HCT116 (cell line): ENCODE results near the gene COL15A1. TPM values are rescaled to one million over a fixed set of nuclear protein-coding genes. Genes with fewer than 3 reads are reported as not detected.

Experiments used
- ATAC-seq: fragments of 200-7000 bp; cut with Tn5 transposase; 2 replicates; pipeline ENCODE4 v1.9.1; 2020; ENCODE audit warnings: mild to moderate bottlenecking, moderate library complexity
- BruUV-seq: library from RNA; stranded (reverse); fragments of 400-500 nt; replicated peaks from 2 replicates; lab custom pipeline; 2021; lab: Mats Ljungman, UMichigan
- CTCF ChIA-PET: fragments of 300-600 bp; sonication (Branson Sonifier 250); formaldehyde crosslinking; loops from one replicate; lab custom pipeline; 2021; ENCODE audit warnings: antibody characterized with exemption; lab: Charles Lee
- POLR2A ChIA-PET: fragments of 300-600, 350-600 bp; sonication (Branson Sonifier 250); formaldehyde crosslinking; loops from one replicate; lab custom pipeline; 2021; ENCODE audit warnings: antibody characterized with exemption; lab: Charles Lee
- RAD21 ChIA-PET, 2 experiments: fragments of 300-600 bp; sonication (Branson Sonifier 250); formaldehyde crosslinking; loops; one replicate each; lab custom pipeline; 2023; ENCODE audit warnings: low total read pairs in 2 of 2; ENCODE audit not compliant: uncharacterized antibody in 2 of 2, unreplicated experiment in 2 of 2, low non-redundant PET in 1 of 2; lab: Charles Lee
- DNase-seq: peaks from one replicate; pipeline ENCODE4 v3.0.0-alpha.2; 2010; ENCODE audit warnings: low read depth, low spot score
- H2AFZ ChIP-seq: fragments of 200-600 bp; shearing (Covaris generic), sonication (generic); 2 replicates; pipeline ENCODE4 v1.6.1; 2017; ENCODE audit warnings: low read depth, mixed run types, mixed read lengths, antibody characterized with exemption, low read length; ENCODE audit not compliant: poor library complexity, severe bottlenecking
- H3K27ac ChIP-seq: 2 replicates; pipeline ENCODE4 v1.5.1; 2012; ENCODE audit warnings: low read depth, low read length
- H3K27me3 ChIP-seq: fragments of 200-600 bp; sonication (generic); 2 replicates; pipeline ENCODE4 v1.6.1; 2016; ENCODE audit warnings: mixed run types, low read length, mixed read lengths; ENCODE audit not compliant: insufficient read depth
- H3K36me3 ChIP-seq, 2 experiments: fragments of 200-500 bp in 1 of 2; fragments of 200-600 bp in 1 of 2; sonication (Bioruptor generic) in 1 of 2; sonication (generic) in 1 of 2; 2 replicates each; pipeline versions ENCODE4 v1.5.1 to v1.6.1; 2014 to 2016; ENCODE audit warnings: low read length in 2 of 2, inconsistent platforms in 1 of 2, mixed read lengths in 1 of 2, mixed run types in 1 of 2; ENCODE audit not compliant: insufficient read depth in 2 of 2, control insufficient read depth in 1 of 2
- H3K4me1 ChIP-seq, 2 experiments: fragments of 200-600 bp in 1 of 2; sonication (generic) in 1 of 2; 2 replicates each; pipeline versions ENCODE4 v1.5.1 to v1.6.1; 2012 to 2017; ENCODE audit warnings: low read length in 2 of 2, inconsistent platforms in 1 of 2, mild to moderate bottlenecking in 1 of 2, mixed read lengths in 1 of 2, mixed run types in 1 of 2, moderate library complexity in 1 of 2; ENCODE audit not compliant: insufficient read depth in 2 of 2, control insufficient read depth in 1 of 2
- H3K4me2 ChIP-seq: fragments of 200-600 bp; sonication (generic); 2 replicates; pipeline ENCODE4 v1.6.1; 2017; ENCODE audit warnings: mixed run types, low read length, mixed read lengths
- H3K4me3 ChIP-seq, 2 experiments: fragments of 200-600 bp in 1 of 2; sonication (generic) in 1 of 2; replicated peaks in 1 of 2; 2 replicates each; pipeline ENCODE4 v1.5.1; 2011 to 2016; ENCODE audit warnings: low read length in 2 of 2, control low read depth in 1 of 2, low read depth in 1 of 2, mild to moderate bottlenecking in 1 of 2, mixed read lengths in 1 of 2, mixed run types in 1 of 2
- H3K79me2 ChIP-seq: fragments of 200-600 bp; sonication (generic); 2 replicates; pipeline ENCODE4 v1.6.1; 2017; ENCODE audit warnings: mild to moderate bottlenecking, mixed run types, low read length, moderate library complexity, mixed read lengths; ENCODE audit not compliant: insufficient read depth
- H3K9ac ChIP-seq: fragments of 200-600 bp; sonication (generic); 2 replicates; pipeline ENCODE4 v1.6.1; 2016; ENCODE audit warnings: low read length, mixed read lengths
- H3K9me2 ChIP-seq: fragments of 200-600 bp; sonication (generic), shearing (Covaris generic); 2 replicates; pipeline ENCODE4 v1.6.1; 2017; ENCODE audit warnings: mixed run types, mild to moderate bottlenecking, moderate library complexity; ENCODE audit not compliant: insufficient read depth
- H3K9me3 ChIP-seq, 2 experiments: fragments of 200-500 bp in 1 of 2; fragments of 200-600 bp in 1 of 2; sonication (Bioruptor generic) in 1 of 2; sonication (generic) in 1 of 2; 2 replicates each; pipeline ENCODE4 v1.6.1; 2014 to 2017; ENCODE audit warnings: low read length in 2 of 2, mixed read lengths in 2 of 2, inconsistent platforms in 1 of 2, low read depth in 1 of 2, mild to moderate bottlenecking in 1 of 2, mixed run types in 1 of 2, moderate library complexity in 1 of 2; ENCODE audit not compliant: control insufficient read depth in 1 of 2, insufficient read depth in 1 of 2
- H4K20me1 ChIP-seq: fragments of 200-600 bp; sonication (generic), shearing (Covaris generic); 2 replicates; pipeline ENCODE4 v1.6.1; 2017; ENCODE audit warnings: mixed run types, mild to moderate bottlenecking, moderate library complexity; ENCODE audit not compliant: insufficient read depth
- CBX3 ChIP-seq: IDR thresholded peaks from 2 replicates; pipeline ENCODE4 v1.6.1; 2012; ENCODE audit warnings: low read depth
- ELF1 ChIP-seq: IDR thresholded peaks from 2 replicates; pipeline ENCODE4 v1.6.1; 2012; ENCODE audit warnings: low read depth, borderline replicate concordance
- EZH2phosphoT487 ChIP-seq: fragments of 200-600 bp; IDR thresholded peaks from 2 replicates; pipeline ENCODE4 v1.6.1; 2018; ENCODE audit warnings: antibody characterized with exemption, borderline replicate concordance
- FOSL1 ChIP-seq: IDR thresholded peaks from 2 replicates; pipeline ENCODE4 v1.6.1; 2012; ENCODE audit warnings: low read depth
- SRF ChIP-seq: IDR thresholded peaks from 2 replicates; pipeline ENCODE4 v1.6.1; 2012; ENCODE audit warnings: low read depth
- TCF7L2 ChIP-seq: IDR thresholded peaks from 2 replicates; pipeline ENCODE4 v1.7.0; 2011; ENCODE audit warnings: borderline replicate concordance, inconsistent platforms; ENCODE audit not compliant: insufficient read depth, insufficient read length; ENCODE audit errors: extremely low read depth
- YY1 ChIP-seq: IDR thresholded peaks from 2 replicates; pipeline ENCODE4 v1.6.1; 2011; ENCODE audit warnings: low read length, low read depth, moderate library complexity, mild to moderate bottlenecking; ENCODE audit not compliant: insufficient replicate concordance; ENCODE audit errors: extremely low read depth
- intact Hi-C: fragments of 100-400 bp; cut with micrococcal nuclease; formaldehyde crosslinking; loops from 2 replicates; pipeline ENCODE4 v1.10.0; 2022
- total RNA-seq: library from RNA; stranded (reverse); gene quantifications from one replicate; pipeline ENCODE4 v1.2.1, GENCODE V29; 2021; ENCODE audit not compliant: unreplicated experiment
- TF ChIP-seq, protein P1 (sequence below), 3 experiments: fragments of 200-600 bp in 1 of 3; sonication (generic) in 1 of 3; IDR thresholded peaks in 2 of 3; conservative IDR thresholded peaks in 1 of 3; 2 replicates each; pipeline ENCODE4 v1.5.1; 2012 to 2017; ENCODE audit warnings: low read depth in 2 of 3, low read length in 2 of 3, antibody characterized with exemption in 1 of 3, borderline replicate concordance in 1 of 3, control low read depth in 1 of 3, mild to moderate bottlenecking in 1 of 3, mixed read lengths in 1 of 3, mixed run types in 1 of 3, moderate library complexity in 1 of 3; ENCODE audit not compliant: insufficient read depth in 1 of 3

The COL15A1 gene
- total RNA-seq, 1 experiment from 2014 or later: 0.15 TPM

DNA sequence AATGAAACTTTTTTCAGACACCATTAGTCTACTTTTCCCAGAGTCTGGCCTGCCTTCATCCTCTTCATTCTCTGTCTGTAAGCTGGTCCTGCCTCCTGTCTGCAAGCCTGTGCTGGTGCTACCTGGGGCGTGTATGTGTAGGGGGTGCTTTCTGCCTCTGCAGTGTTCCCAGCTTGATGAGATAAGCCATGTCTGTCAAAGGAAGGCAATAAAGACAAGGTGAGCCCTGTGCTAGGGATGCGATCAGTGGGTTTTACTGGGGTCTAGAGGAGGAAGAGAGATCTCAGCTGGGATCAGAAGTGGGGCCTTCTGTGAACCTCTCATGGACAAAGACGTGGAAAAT is 83.2 kb downstream of the COL15A1 start:
- no peaks in the 10 kb centered on the region for H3K4me1 ChIP-seq
- H3K9ac ChIP-seq: no peak overlapping the region
- no peaks in the 10 kb centered on the region for H3K9me2 ChIP-seq
- ChIA-PET POLR2A (no interaction called here), RAD21 (no interaction called here), CTCF (no interaction called here)
- TF ChIP-seq TCF7L2: no peak
- TF ChIP-seq, protein P1, sequence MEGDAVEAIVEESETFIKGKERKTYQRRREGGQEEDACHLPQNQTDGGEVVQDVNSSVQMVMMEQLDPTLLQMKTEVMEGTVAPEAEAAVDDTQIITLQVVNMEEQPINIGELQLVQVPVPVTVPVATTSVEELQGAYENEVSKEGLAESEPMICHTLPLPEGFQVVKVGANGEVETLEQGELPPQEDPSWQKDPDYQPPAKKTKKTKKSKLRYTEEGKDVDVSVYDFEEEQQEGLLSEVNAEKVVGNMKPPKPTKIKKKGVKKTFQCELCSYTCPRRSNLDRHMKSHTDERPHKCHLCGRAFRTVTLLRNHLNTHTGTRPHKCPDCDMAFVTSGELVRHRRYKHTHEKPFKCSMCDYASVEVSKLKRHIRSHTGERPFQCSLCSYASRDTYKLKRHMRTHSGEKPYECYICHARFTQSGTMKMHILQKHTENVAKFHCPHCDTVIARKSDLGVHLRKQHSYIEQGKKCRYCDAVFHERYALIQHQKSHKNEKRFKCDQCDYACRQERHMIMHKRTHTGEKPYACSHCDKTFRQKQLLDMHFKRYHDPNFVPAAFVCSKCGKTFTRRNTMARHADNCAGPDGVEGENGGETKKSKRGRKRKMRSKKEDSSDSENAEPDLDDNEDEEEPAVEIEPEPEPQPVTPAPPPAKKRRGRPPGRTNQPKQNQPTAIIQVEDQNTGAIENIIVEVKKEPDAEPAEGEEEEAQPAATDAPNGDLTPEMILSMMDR (IDR thresholded peaks at IDR 0.05 in 2 of 3, conservative IDR thresholded peaks at IDR 0.05 in 1 of 3; ENCODE audit: borderline replicate concordance in 1 of 3, insufficient read depth in 1 of 3, low read depth in 2 of 3, low read length in 2 of 3): no peak
- no peak for TF ChIP-seq CBX3
- TF ChIP-seq ELF1: no peak
- H4K20me1 ChIP-seq: no peaks in the 10 kb centered on the region
- H3K79me2 ChIP-seq: no peaks in the 10 kb centered on the region
- no peak overlapping the region for H2AFZ ChIP-seq
- no TSS peak for BruUV-seq
- no peak overlapping the region for H3K4me3 ChIP-seq
- H3K9me3 ChIP-seq: no peaks in the 10 kb centered on the region
- H3K4me2 ChIP-seq: no peak overlapping the region
- H3K27ac ChIP-seq: no peak overlapping the region
- intact Hi-C loops: no loop called here
- DNase-seq (no peak), ATAC-seq (no peak)
- 0 out of 2 replicates have a peak, but pooled peaks cover 3% of the 10 kb centered on the region for H3K27me3 ChIP-seq
- no peaks in the 10 kb centered on the region for H3K36me3 ChIP-seq

DNA sequence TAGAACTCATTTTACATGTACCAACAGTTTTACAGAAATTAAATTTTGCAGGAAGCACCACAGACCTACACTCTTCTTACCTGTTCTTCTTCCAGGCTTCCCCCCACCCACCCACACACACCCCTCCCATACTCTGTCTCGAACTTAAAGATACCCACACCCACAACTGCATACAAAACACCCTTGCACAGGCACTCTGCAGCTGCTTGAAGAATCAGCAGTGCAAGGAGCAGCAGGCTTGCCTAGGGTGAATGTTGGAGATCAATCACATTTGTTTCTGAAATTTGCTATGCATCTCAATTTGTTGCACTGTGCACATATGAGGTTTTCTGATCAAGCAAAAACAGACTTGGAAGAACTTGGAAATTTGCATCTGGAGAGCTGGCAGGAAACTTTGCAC is 83.7 kb downstream of the COL15A1 start:
- H3K9ac ChIP-seq: no peak overlapping the region
- ChIA-PET CTCF (no interaction called here), RAD21 (no interaction called here), POLR2A (no interaction called here)
- H3K9me3 ChIP-seq: no peaks in the 10 kb centered on the region
- intact Hi-C loops: no loop called here
- DNase-seq (no peak), ATAC-seq (no peak)
- no peaks in the 10 kb centered on the region for H3K4me1 ChIP-seq
- no peaks in the 10 kb centered on the region for H3K36me3 ChIP-seq
- H3K4me3 ChIP-seq: no peak overlapping the region
- TF ChIP-seq SRF (no peak), CBX3 (no peak), EZH2phosphoT487 (no peak), TCF7L2 (no peak), FOSL1 (no peak), YY1 (no peak)
- no peaks in the 10 kb centered on the region for H4K20me1 ChIP-seq
- no peak overlapping the region for H2AFZ ChIP-seq
- no peak overlapping the region for H3K4me2 ChIP-seq
- H3K9me2 ChIP-seq: no peaks in the 10 kb centered on the region
- H3K27ac ChIP-seq: no peak overlapping the region
- H3K27me3 ChIP-seq: 0 out of 2 replicates have a peak, but pooled peaks cover 3% of the 10 kb centered on the region
- H3K79me2 ChIP-seq: no peaks in the 10 kb centered on the region
- BruUV-seq: no TSS peak
